HAP-1 (cell line): Measurements from ENCODE around the gene CYB5R2.

Experiments used
- DNase-seq, 2 experiments: peaks; one replicate each; pipeline ENCODE4 v3.0.0-alpha.2; 2016 to 2020; ENCODE audit warnings: low spot score in 2 of 2
- H3K27me3 ChIP-seq: fragments of 250-450 bp; sonication (Bioruptor Pico); 2 replicates; pipeline ENCODE4 v1.5.1; 2020; ENCODE audit warnings: low read depth, mild to moderate bottlenecking, moderate library complexity
- H3K36me3 ChIP-seq: fragments of 250-450 bp; sonication (Bioruptor Pico); replicated peaks from 2 replicates; pipeline ENCODE4 v1.5.1; 2020; ENCODE audit warnings: mild to moderate bottlenecking
- H3K4me1 ChIP-seq: fragments of 250-450 bp; sonication (Bioruptor Pico); 2 replicates; pipeline ENCODE4 v1.5.1; 2020; ENCODE audit warnings: mild to moderate bottlenecking
- H3K4me3 ChIP-seq: fragments of 250-450 bp; sonication (Bioruptor Pico); 2 replicates; pipeline ENCODE4 v1.5.1; 2020; ENCODE audit warnings: mild to moderate bottlenecking, moderate library complexity
- H3K9me3 ChIP-seq: fragments of 250-450 bp; sonication (Bioruptor Pico); 2 replicates; pipeline ENCODE4 v1.5.1; 2020; ENCODE audit warnings: mild to moderate bottlenecking, moderate library complexity
- in situ Hi-C: fragments of 300-500 bp; cut with MboI; formaldehyde crosslinking; loops from 3 replicates; pipeline ENCODE4 v1.14.3; 2020; ENCODE audit warnings: low sequenced_read_pairs, inconsistent platforms, mixed read lengths

The CYB5R2 gene

GRCh38 chr11:7642747-7643146 lies 30.6 kb downstream of the CYB5R2 start:
- in situ Hi-C loops, result no loop called here
- Histone ChIP-seq H3K4me3 (no peak overlapping the region), H3K36me3 (peaks cover 9% of the 10 kb centered on the region; the same call in 1 of the 2 replicates), H3K9me3 (no peaks in the 10 kb centered on the region), H3K4me1 (peaks cover 11% of the 10 kb centered on the region), H3K27me3 (no peaks in the 10 kb centered on the region)
- DNase-seq, result no peak

DNA sequence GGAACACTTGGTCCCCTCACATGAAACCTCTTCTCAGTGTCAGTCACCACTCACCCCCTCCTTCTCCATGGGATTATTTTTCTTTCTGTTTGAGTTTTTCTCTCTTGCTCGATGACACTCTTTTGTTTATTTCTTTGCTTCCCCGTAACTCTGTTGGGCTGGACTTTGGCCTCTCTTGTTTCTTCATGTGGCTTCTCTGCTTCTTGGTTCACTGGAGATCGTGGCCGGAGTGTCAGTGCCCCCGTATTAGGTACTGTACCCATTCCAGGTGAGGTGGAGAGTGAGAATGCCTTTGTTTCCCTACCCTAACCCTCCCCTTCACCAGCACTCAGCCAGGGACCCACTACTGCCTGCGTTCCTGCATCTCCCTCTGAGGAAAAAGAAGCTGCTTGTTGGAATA lies 32.5 kb downstream of the CYB5R2 start:
- Histone ChIP-seq H3K27me3 (no peaks in the 10 kb centered on the region), H3K9me3 (no peaks in the 10 kb centered on the region), H3K4me3 (no peak overlapping the region), H3K36me3 (peaks cover 9% of the 10 kb centered on the region; the same call in 1 of the 2 replicates), H3K4me1 (no peaks in the 10 kb centered on the region)
- DNase-seq, result no peak
- in situ Hi-C loops, result no loop called here

DNA sequence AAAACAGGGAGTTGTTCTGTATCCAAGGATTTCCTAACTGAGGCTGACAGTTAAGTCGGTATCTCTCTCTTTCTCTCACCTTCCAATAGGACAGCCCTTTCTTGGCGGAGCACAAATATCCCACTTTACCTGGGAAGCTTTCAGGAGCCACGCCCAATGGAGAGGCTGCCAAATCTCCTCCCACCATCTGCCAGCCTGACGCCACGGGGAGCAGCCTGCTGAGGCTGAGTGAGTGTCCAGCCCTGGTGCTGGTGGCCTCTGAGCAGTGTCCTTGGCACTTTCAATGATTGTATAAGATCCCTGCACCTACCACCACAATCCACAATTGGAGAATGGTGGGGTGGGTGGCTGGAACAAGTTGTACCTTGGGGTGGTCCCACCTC lies 33.7 kb downstream of the CYB5R2 start:
- Histone ChIP-seq H3K4me1 (no peaks in the 10 kb centered on the region), H3K4me3 (no peak overlapping the region), H3K36me3 (peaks cover 10% of the 10 kb centered on the region; the same call in 1 of the 2 replicates), H3K27me3 (no peaks in the 10 kb centered on the region), H3K9me3 (no peaks in the 10 kb centered on the region)
- in situ Hi-C loops, result no loop called here
- no peak for DNase-seq

DNA sequence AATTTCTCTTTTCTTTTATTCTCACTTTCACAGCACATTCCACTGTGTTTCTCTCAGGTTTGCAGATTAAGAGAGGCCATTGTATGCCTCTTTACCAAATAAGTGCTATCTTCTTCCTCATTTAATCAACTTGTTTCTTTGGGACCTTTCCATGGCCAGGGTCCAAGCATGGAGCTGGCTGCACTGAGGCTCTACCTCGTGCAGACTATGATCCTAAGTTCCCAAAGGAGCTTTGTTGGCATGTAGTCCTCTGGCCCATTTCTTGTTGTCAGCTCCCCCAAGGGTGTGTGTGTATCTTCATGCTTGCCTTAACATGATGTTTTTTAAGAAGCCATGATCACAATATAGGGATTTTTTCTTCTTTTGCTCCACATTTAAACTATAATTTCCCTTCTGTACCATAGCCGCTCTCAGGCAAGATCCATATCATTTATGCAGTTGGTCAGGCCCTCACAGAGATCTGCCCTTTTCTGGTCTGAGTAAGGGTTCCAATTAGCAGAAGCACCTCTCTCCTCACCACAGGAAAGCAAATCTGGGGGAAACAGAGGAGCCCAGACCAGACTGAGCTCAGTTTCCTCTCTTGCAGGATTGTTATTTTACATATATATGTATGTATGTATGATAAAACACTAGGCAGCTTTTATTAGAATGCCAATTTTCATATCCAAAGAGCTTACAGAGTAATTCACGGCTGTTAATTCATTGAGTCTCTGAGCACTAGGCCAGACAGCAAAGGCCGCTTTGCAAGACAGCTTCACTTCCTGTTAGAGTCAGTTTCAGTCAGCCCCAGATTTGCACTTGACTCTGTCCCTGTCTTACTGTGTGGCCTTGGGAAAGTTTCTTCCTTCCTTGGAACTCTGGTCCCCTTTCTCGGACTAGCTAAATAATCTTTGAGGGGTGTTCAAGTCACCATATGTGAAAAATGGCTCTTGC lies 34.3 kb downstream of the CYB5R2 start:
- H3K27me3 ChIP-seq, result no peaks in the 10 kb centered on the region
- no peaks in the 10 kb centered on the region for H3K9me3 ChIP-seq
- in situ Hi-C loops, result no loop called here
- H3K4me3 ChIP-seq, result no peak overlapping the region
- peaks cover 12% of the 10 kb centered on the region; the same call in 1 of the 2 replicates for H3K36me3 ChIP-seq
- H3K4me1 ChIP-seq, result no peaks in the 10 kb centered on the region
- no peak for DNase-seq

DNA sequence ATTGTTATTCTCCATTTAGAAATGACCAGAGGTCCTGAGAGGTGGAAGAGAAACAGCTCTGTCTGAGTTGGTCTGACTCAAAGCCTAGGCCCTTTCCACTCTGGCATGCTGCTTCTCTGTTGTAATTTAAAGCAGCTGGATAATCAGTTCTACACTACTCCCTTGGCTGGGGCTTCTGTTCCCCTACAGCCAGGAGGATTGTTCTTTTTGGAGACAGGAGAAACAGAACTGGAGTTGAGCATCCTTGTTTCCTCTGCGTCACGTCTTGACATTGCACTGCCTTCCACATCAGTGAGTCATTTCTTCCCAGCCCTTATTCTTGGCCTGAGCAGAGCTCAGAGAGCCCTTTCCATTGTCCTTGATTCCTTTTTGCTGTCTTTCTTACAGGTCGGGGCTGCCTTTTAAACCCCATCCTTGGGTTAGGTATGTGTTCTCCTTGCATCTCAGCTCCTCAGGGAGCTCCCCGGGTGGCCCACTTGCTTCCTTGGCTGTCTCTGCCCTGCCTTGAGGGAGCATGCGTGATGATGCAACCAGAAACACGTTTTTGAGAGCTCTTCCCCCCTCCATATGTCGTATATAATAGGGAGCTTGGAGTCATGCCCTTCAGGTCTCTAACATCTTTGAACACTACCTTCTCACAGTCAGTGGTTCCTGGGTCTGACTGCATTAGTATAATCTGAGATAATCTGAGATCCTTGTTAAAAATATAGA lies 35.7 kb downstream of the CYB5R2 start:
- no peaks in the 10 kb centered on the region for H3K27me3 ChIP-seq
- H3K4me3 ChIP-seq, result no peak overlapping the region
- H3K36me3 ChIP-seq, result peaks cover 12% of the 10 kb centered on the region; the same call in 1 of the 2 replicates
- no peak for DNase-seq
- H3K9me3 ChIP-seq, result no peaks in the 10 kb centered on the region
- in situ Hi-C loops, result no loop called here
- no peaks in the 10 kb centered on the region for H3K4me1 ChIP-seq

- Histone ChIP-seq H3K4me1 (no peaks in the 10 kb centered on the region), H3K36me3 (peaks cover 12% of the 10 kb centered on the region), H3K9me3 (no peaks in the 10 kb centered on the region), H3K27me3 (no peaks in the 10 kb centered on the region), H3K4me3 (no peak overlapping the region)
- DNase-seq, result no peak
- in situ Hi-C loops, result no loop called here
These were observed 37.0 kb downstream of the CYB5R2 start for GRCh38 chr11:7636350-7636749.

DNA sequence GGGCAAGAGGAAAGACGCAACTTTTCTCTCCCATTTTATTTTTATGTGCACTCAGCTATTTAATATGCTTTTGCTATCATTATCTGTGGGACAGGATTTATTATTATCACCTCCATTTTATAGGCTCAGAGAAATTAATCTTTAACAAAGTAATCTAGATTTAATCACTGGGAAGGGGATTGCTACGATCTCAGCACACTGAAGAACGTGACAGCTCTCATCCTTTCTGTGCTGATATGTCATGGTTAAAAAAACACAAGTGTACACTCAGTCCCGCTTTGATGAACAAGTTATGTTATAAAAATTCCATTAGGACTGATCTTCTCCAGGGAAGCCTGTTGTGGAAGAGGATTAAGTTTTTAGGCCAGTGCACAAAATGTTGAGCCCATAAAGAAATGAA lies 37.6 kb downstream of the CYB5R2 start:
- H3K36me3 ChIP-seq, result peaks cover 14% of the 10 kb centered on the region
- in situ Hi-C loops, result no loop called here

DNA sequence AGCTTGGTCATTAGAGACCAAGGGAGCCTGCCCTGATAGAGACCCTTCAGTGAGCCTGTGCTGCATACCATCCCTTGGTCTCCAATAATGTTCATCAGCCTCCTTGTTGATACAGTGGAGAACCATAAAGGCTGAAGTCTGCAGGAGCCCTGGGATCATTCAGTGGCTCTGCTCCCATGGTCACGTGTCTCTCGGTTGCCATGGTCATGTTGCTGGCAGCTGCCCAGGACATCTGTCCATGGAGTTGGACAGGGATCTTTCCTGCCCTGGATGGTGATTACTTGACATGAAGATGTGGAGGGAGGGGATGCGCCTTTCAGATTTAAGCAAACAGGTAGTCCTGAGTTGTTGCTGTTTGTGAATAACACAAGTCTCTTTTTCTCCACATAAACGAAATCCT lies 38.2 kb downstream of the CYB5R2 start:
- Histone ChIP-seq H3K4me1 (no peaks in the 10 kb centered on the region), H3K36me3 (peaks cover 14% of the 10 kb centered on the region), H3K27me3 (no peaks in the 10 kb centered on the region), H3K4me3 (no peak overlapping the region), H3K9me3 (no peaks in the 10 kb centered on the region)
- DNase-seq, result no peak
- in situ Hi-C loops, result no loop called here

More for the DNA sequence above, 37.6 kb downstream of the CYB5R2 start:
- H3K4me3 ChIP-seq, result no peak overlapping the region
- H3K4me1 ChIP-seq, result no peaks in the 10 kb centered on the region
- no peak for DNase-seq
- H3K9me3 ChIP-seq, result no peaks in the 10 kb centered on the region
- H3K27me3 ChIP-seq, result no peaks in the 10 kb centered on the region

DNA sequence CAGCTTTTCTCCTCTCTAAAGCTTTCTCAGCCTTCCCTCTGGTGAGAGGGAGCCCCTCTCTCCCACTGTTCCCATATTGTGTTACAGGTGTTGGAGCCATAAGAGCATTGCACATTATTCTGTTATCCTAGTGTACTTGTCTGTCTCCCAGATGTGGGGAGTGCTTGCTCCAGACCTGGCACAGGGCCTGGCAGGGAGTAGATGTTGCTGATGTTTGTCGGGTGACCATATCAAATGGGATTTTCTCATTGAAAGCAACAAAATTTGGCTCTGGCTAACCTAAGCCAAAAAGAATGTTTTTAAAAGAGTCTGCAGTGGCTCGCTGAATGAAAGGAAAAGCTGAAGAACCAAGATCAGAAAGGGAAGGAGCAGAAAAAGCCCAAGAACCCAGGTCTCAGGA lies 41.1 kb downstream of the CYB5R2 start:
- H3K27me3 ChIP-seq, result no peaks in the 10 kb centered on the region
- DNase-seq, result no peak
- no peaks in the 10 kb centered on the region for H3K9me3 ChIP-seq
- peaks cover 23% of the 10 kb centered on the region for H3K36me3 ChIP-seq
- H3K4me1 ChIP-seq, result no peaks in the 10 kb centered on the region
- no peak overlapping the region for H3K4me3 ChIP-seq
- in situ Hi-C loops, result no loop called here

GRCh38 chr11:7630002-7630401 lies 43.3 kb downstream of the CYB5R2 start:
- Histone ChIP-seq H3K4me3 (no peak overlapping the region), H3K27me3 (no peaks in the 10 kb centered on the region), H3K36me3 (peaks cover 23% of the 10 kb centered on the region), H3K9me3 (no peaks in the 10 kb centered on the region), H3K4me1 (no peaks in the 10 kb centered on the region)
- in situ Hi-C loops, result no loop called here
- no peak for DNase-seq

GRCh38 chr11:7628660-7629059 lies 44.6 kb downstream of the CYB5R2 start:
- no peak overlapping the region for H3K4me3 ChIP-seq
- in situ Hi-C loops, result no loop called here
- H3K27me3 ChIP-seq, result no peaks in the 10 kb centered on the region
- peaks cover 20% of the 10 kb centered on the region for H3K36me3 ChIP-seq
- DNase-seq, result no peak
- no peaks in the 10 kb centered on the region for H3K9me3 ChIP-seq
- no peaks in the 10 kb centered on the region for H3K4me1 ChIP-seq

GRCh38 chr11:7622721-7623120 lies 50.6 kb downstream of the CYB5R2 start:
- DNase-seq, result no peak
- no peak overlapping the region for H3K4me3 ChIP-seq
- no peaks in the 10 kb centered on the region for H3K36me3 ChIP-seq
- no peaks in the 10 kb centered on the region for H3K9me3 ChIP-seq
- no peaks in the 10 kb centered on the region for H3K27me3 ChIP-seq
- peaks cover 6% of the 10 kb centered on the region for H3K4me1 ChIP-seq
- in situ Hi-C loops, result no loop called here

DNA sequence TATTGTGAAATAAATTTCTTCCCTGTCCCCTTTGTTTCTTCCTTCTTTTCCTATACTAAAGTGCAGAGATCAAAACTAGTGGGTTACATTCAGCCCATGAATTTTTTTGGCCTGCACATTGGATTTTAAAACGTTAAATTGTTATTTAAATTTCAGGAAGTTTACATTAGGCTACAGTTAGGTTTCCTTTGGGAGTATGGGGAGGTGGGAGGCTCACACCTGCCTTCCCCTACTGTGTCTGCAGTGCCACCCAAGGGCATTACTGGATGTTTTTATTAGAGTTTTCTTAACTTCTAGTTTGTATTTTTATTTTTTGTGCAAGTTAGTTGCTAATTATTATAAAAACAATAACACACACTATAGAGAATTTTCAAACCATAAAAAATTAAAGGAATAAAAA lies 51.7 kb downstream of the CYB5R2 start:
- no peak for DNase-seq
- in situ Hi-C loops, result no loop called here
- no peaks in the 10 kb centered on the region for H3K36me3 ChIP-seq
- no peak overlapping the region for H3K4me3 ChIP-seq
- peaks cover 6% of the 10 kb centered on the region for H3K4me1 ChIP-seq
- no peaks in the 10 kb centered on the region for H3K27me3 ChIP-seq
- H3K9me3 ChIP-seq, result no peaks in the 10 kb centered on the region

DNA sequence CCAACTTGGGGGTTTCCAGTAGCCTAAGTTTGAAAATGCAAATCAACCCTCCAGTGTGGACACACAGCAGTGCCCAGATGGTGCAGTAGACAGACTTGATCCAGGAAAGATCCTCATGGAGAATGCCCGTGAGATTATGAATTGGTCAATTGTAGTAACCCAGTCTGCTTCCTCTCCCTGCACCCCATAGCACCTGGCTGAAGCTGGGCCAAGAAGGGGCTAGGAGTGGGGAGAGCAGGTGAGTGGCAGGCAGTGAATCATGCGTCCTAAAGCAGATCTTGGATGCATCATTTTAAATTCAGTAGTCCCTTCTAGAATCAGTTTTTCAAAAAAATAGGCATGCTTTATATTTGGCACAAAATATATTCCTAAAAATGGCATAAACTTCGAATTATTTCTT lies 52.2 kb downstream of the CYB5R2 start:
- Histone ChIP-seq H3K36me3 (no peaks in the 10 kb centered on the region), H3K9me3 (no peaks in the 10 kb centered on the region), H3K4me1 (peaks cover 6% of the 10 kb centered on the region), H3K27me3 (no peaks in the 10 kb centered on the region), H3K4me3 (no peak overlapping the region)
- no peak for DNase-seq
- in situ Hi-C loops, result no loop called here
